ENCODE results near the gene MT2A.

DNA sequence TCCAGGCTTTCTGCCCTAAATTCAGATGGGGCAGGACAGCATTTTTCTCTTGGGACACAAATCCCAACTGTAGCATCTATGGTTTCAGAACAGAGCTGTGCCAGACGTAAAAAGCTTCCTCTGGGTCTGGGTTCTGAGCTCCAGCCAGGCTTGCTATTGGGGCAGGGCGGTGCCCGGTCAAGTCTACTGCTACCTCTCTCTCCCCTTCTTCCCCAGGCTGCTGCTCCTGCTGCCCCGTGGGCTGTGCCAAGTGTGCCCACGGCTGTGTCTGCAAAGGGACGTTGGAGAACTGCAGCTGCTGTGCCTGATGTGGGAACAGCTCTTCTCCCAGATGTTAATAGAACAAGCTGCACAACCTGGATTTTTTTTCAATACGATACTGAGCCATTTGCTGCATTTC, 25.2 kb downstream of the MT2A start:
- TF ChIP-seq, protein P1, sequence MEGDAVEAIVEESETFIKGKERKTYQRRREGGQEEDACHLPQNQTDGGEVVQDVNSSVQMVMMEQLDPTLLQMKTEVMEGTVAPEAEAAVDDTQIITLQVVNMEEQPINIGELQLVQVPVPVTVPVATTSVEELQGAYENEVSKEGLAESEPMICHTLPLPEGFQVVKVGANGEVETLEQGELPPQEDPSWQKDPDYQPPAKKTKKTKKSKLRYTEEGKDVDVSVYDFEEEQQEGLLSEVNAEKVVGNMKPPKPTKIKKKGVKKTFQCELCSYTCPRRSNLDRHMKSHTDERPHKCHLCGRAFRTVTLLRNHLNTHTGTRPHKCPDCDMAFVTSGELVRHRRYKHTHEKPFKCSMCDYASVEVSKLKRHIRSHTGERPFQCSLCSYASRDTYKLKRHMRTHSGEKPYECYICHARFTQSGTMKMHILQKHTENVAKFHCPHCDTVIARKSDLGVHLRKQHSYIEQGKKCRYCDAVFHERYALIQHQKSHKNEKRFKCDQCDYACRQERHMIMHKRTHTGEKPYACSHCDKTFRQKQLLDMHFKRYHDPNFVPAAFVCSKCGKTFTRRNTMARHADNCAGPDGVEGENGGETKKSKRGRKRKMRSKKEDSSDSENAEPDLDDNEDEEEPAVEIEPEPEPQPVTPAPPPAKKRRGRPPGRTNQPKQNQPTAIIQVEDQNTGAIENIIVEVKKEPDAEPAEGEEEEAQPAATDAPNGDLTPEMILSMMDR (IDR thresholded peaks at IDR 0.05; ENCODE audit: insufficient read depth, low read length, poor library complexity, severe bottlenecking), result no peak
- TF ChIP-seq EZH2phosphoT487 (conservative IDR thresholded peaks at IDR 0.05; ENCODE audit: low read length), result no peak

Measured in SU-DHL-6 (cell line).